CD14-positive monocyte (primary cell): ENCODE data around the gene MEX3D. TPM values are rescaled to one million over a fixed set of nuclear protein-coding genes. Genes with fewer than 3 reads are reported as not detected.

Source experiments
- DNase-seq, 3 donors: peaks; one replicate each; pipeline ENCODE4 v3.0.0-alpha.2; 2011 to 2022
- H2AFZ ChIP-seq: 2 replicates; pipeline ENCODE4 v1.6.0; 2012; ENCODE audit warnings: mild to moderate bottlenecking, low read depth, low read length, inconsistent platforms; ENCODE audit not compliant: insufficient read depth, poor library complexity, severe bottlenecking
- H3K27ac ChIP-seq, 2 donors: 1 replicate in 1 of 2; 2 replicates in 1 of 2; pipeline ENCODE4 v1.5.1; 2012 to 2013; ENCODE audit warnings: low read length in 2 of 2, control low read depth in 1 of 2, inconsistent platforms in 1 of 2, low read depth in 1 of 2, mild to moderate bottlenecking in 1 of 2
- H3K27me3 ChIP-seq, 2 donors: one replicate each; pipeline versions ENCODE4 v1.6.0 to v1.6.1; 2011 to 2013; ENCODE audit warnings: low read length in 2 of 2; ENCODE audit not compliant: control insufficient read depth in 2 of 2, insufficient read depth in 2 of 2
- H3K36me3 ChIP-seq, 2 donors: replicated peaks in 1 of 2; 1 replicate in 1 of 2; 2 replicates in 1 of 2; pipeline versions ENCODE4 v1.5.1 to v1.6.1; 2012 to 2013; ENCODE audit warnings: low read length in 2 of 2, control low read depth in 1 of 2, inconsistent platforms in 1 of 2, mild to moderate bottlenecking in 1 of 2; ENCODE audit not compliant: insufficient read depth in 2 of 2, control insufficient read depth in 1 of 2
- H3K4me1 ChIP-seq, 2 donors: 1 replicate in 1 of 2; 2 replicates in 1 of 2; pipeline versions ENCODE4 v1.5.1 to v1.6.1; 2012 to 2013; ENCODE audit warnings: low read length in 2 of 2, control low read depth in 1 of 2, inconsistent platforms in 1 of 2, mild to moderate bottlenecking in 1 of 2, moderate library complexity in 1 of 2; ENCODE audit not compliant: insufficient read depth in 2 of 2, control insufficient read depth in 1 of 2
- H3K4me2 ChIP-seq: replicated peaks from 2 replicates; pipeline ENCODE3; 2012; ENCODE audit warnings: low read length, moderate library complexity, mild to moderate bottlenecking; ENCODE audit not compliant: poor library complexity, severe bottlenecking; ENCODE audit errors: extremely low read depth
- H3K4me3 ChIP-seq, 3 experiments: fragments of 200-600 bp in 1 of 3; sonication (generic) in 1 of 3; replicated peaks in 1 of 3; 1 replicate in 2 of 3; 2 replicates in 1 of 3; pipeline ENCODE4 v1.5.1; 2011 to 2013; ENCODE audit warnings: low read length in 3 of 3, mild to moderate bottlenecking in 3 of 3, control low read depth in 2 of 3, low read depth in 2 of 3, inconsistent platforms in 1 of 3, moderate library complexity in 1 of 3
- H3K79me2 ChIP-seq: 2 replicates; pipeline ENCODE4 v1.6.0; 2012; ENCODE audit warnings: mild to moderate bottlenecking, control low read depth, inconsistent platforms, low read length, moderate library complexity; ENCODE audit not compliant: insufficient read depth
- H3K9ac ChIP-seq: 2 replicates; pipeline ENCODE4 v1.6.0; 2017; ENCODE audit warnings: low read length, mild to moderate bottlenecking; ENCODE audit not compliant: insufficient read depth, poor library complexity, severe bottlenecking
- H3K9me3 ChIP-seq, 2 donors: replicated peaks in 1 of 2; 1 replicate in 1 of 2; 2 replicates in 1 of 2; pipeline versions ENCODE4 v1.5.1 to v1.6.1; 2012 to 2013; ENCODE audit warnings: low read length in 2 of 2, control low read depth in 1 of 2; ENCODE audit not compliant: control insufficient read depth in 1 of 2, insufficient read depth in 1 of 2
- H4K20me1 ChIP-seq: 2 replicates; pipeline ENCODE4 v1.6.0; 2012; ENCODE audit warnings: mild to moderate bottlenecking, low read length, control low read depth, moderate library complexity; ENCODE audit not compliant: insufficient read depth
- H3K27ac Mint-ChIP-seq, 7 donors: one replicate each; pipeline ENCODE4 v1.8.0; 2020; ENCODE audit warnings: mild to moderate bottlenecking in 7 of 7, mixed read lengths in 7 of 7, moderate library complexity in 6 of 7, inconsistent platforms in 2 of 7
- H3K27me3 Mint-ChIP-seq, 3 donors: one replicate each; pipeline ENCODE4 v1.8.0; 2021 to 2022; ENCODE audit warnings: low read depth in 3 of 3, mild to moderate bottlenecking in 3 of 3, mixed read lengths in 3 of 3, moderate library complexity in 3 of 3, inconsistent platforms in 1 of 3
- H3K36me3 Mint-ChIP-seq, 2 donors: one replicate each; pipeline ENCODE4 v1.8.0; 2020; ENCODE audit warnings: mixed read lengths in 2 of 2, inconsistent platforms in 1 of 2, mild to moderate bottlenecking in 1 of 2
- H3K4me1 Mint-ChIP-seq: one replicate; pipeline ENCODE4 v1.8.0; 2020; ENCODE audit warnings: mild to moderate bottlenecking, mixed read lengths
- H3K4me3 Mint-ChIP-seq, 2 donors: one replicate each; pipeline ENCODE4 v1.8.0; 2020; ENCODE audit warnings: mild to moderate bottlenecking in 2 of 2, mixed read lengths in 2 of 2, moderate library complexity in 1 of 2
- H3K9me3 Mint-ChIP-seq, 7 donors: one replicate each; pipeline ENCODE4 v1.8.0; 2020 to 2022; ENCODE audit warnings: mixed read lengths in 7 of 7, mild to moderate bottlenecking in 6 of 7, moderate library complexity in 6 of 7, inconsistent platforms in 2 of 7
- WGBS: methylation state at CpG from one replicate; pipeline ENCODE4 v1.1.5; 2013; ENCODE audit warnings: missing lambda C conversion rate; ENCODE audit not compliant: insufficient coverage; 5-methylcytosine and 5-hydroxymethylcytosine counted together
- intact Hi-C, 2 donors: fragments of 100-400 bp; cut with micrococcal nuclease; formaldehyde crosslinking; loops; one replicate each; pipeline versions ENCODE4 v1.15.0 to v1.15.1; 2023
- polyA plus RNA-seq, 3 donors: library from polyadenylated mRNA; depleted of rRNA in 1 of 3; unstranded in 2 of 3; stranded (reverse) in 1 of 3; fragments of 300-500 nt in 2 of 3; fragments of >200 nt in 1 of 3; fragmentation: Illumina TruSeq in 2 of 3; gene quantifications; 1 replicate in 2 of 3; 2 replicates in 1 of 3; pipeline ENCODE4 v1.2.3, GENCODE V29; 2012 to 2021
- TF ChIP-seq, protein P1 (sequence below): fragments of 200-600 bp; IDR thresholded peaks from one replicate; pipeline ENCODE4 v1.8.0; 2022; ENCODE audit warnings: antibody characterized with exemption, mild to moderate bottlenecking

The MEX3D gene
- polyA plus RNA-seq, 3 donors, result 0.08 to 1.0 (median 0.10) TPM

DNA sequence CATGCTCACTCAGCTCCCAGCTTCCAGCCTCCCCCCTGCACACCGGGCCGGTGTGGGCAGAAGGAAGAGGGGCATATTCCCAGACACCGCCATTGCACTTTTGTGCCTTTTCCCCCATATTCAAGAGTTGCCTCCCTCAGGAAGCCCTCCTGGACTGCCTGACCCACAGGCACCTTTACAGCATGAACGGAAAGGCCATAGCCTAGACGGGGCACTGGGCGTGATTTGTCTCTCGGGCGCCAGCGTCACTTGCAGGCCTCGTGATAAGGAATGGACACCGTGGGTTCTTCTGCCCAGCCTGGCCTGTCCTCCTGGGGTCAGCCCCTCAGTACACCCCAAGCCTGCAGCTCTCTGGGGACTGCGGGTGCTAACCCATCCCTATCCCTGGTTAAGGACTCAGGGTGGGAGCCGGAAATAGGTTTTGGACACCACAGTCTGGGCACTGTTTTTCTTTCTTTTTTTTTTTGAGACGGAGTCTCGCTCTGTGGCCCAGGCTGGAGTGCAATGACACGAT lies 38.1 kb upstream of the MEX3D start:
- peak in 1 of 3 donors; percentile 19 for DNase-seq
- peak overlapping the region; percentile 100 for H3K4me2 ChIP-seq
- peak overlapping the region; percentile 83 for H2AFZ ChIP-seq
- Mint-ChIP-seq H3K4me3 (peak overlapping the region; percentile 96 to 99), H3K9me3 (no peaks in the 10 kb centered on the region), H3K27ac (peak overlapping the region; percentile 99 to 100 (median 100)), H3K4me1 (peaks cover 50% of the 10 kb centered on the region), H3K27me3 (peaks cover 3 to 15% (median 7%) of the 10 kb centered on the region in 3 donors), H3K36me3 (peaks cover 7 to 30% of the 10 kb centered on the region in 2 donors)
- peak overlapping the region; percentile 64 to 99 (median 99) for H3K4me3 ChIP-seq
- H3K4me1 ChIP-seq, result peaks cover 45 to 54% of the 10 kb centered on the region in 2 donors
- peaks cover 38% of the 10 kb centered on the region for H4K20me1 ChIP-seq
- peaks cover 41% of the 10 kb centered on the region for H3K79me2 ChIP-seq
- intact Hi-C loops, result loop anchor here (1.0 to 2.0 kb wide), 2 partner anchors 45 kb away; no protein-coding TSS in a partner anchor
- no peaks in the 10 kb centered on the region for H3K9me3 ChIP-seq
- peaks cover 0 to 6% of the 10 kb centered on the region in 2 donors for H3K27me3 ChIP-seq
- H3K9ac ChIP-seq, result peak overlapping the region; percentile 94
- TF ChIP-seq, protein P1, sequence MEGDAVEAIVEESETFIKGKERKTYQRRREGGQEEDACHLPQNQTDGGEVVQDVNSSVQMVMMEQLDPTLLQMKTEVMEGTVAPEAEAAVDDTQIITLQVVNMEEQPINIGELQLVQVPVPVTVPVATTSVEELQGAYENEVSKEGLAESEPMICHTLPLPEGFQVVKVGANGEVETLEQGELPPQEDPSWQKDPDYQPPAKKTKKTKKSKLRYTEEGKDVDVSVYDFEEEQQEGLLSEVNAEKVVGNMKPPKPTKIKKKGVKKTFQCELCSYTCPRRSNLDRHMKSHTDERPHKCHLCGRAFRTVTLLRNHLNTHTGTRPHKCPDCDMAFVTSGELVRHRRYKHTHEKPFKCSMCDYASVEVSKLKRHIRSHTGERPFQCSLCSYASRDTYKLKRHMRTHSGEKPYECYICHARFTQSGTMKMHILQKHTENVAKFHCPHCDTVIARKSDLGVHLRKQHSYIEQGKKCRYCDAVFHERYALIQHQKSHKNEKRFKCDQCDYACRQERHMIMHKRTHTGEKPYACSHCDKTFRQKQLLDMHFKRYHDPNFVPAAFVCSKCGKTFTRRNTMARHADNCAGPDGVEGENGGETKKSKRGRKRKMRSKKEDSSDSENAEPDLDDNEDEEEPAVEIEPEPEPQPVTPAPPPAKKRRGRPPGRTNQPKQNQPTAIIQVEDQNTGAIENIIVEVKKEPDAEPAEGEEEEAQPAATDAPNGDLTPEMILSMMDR, result no peak
- H3K27ac ChIP-seq, result peak overlapping the region; percentile 90
- WGBS, result 14% methylated on average over 9 of the region's 16 CpGs
- peaks cover under 1 to 20% of the 10 kb centered on the region in 2 donors for H3K36me3 ChIP-seq

DNA sequence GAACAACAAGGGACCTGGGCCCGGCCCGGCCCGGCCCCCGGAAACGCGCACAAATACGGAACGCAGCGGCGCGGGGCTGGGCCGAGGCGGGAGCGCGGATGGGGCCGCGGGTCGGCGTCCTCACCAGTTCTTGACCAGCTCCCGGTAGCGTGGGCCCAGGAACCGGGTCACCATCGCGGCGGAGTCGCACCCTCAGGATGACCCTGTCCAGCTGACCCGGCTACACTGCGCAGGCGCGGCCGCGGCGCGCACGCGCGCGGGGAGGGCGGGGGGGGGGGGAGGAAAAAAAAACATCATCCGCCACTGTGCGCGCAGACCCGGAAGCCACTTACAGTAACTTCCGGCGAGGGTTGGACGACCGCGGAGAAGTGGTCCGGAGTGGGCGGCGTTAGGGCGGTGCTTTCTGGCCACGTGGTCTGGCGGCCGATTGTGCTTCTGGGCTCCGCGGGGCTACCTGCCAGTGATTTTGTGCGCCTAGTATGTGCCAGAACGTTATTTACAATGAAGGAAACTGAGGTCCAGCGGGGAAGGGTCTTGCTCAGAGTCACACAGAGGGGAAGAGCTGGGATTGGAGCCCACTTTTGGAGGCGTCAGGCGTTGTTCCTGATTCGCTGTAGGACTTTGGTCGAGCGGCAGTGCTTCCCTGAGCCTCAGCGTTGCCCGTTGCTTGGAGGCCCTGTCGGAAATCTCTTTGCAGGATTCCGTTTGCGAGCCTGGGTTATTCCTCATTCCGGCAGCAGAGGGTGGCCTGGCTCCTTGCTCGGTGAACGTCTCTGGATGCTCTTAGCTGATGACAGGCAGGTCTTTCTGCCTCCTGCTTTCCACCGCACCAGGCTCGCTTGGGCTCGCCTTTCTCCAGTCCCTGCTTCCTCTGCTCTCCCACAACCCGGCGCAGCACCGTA lies 37.4 kb upstream of the MEX3D start, which contains the start of gene UQCR11:
TSS of gene UQCR11 (minus strand) at position 227 of the 902 bp plus-strand sequence. CDS start at position 174, 53 bp downstream.
- Mint-ChIP-seq H3K9me3 (no peaks in the 10 kb centered on the region), H3K27ac (peak within 1 kb of the TSS; percentile 99 to 100 (median 100)), H3K4me3 (peak within 1 kb of the TSS; percentile 96 to 99), H3K27me3 (peaks cover 3 to 15% (median 7%) of the 10 kb centered on the region in 3 donors), H3K4me1 (peaks cover 50% of the 10 kb centered on the region), H3K36me3 (peaks cover 4 to 25% of the 10 kb centered on the region in 2 donors)
- peaks cover 0 to 13% of the 10 kb centered on the region in 2 donors for H3K36me3 ChIP-seq
- TF ChIP-seq, protein P1, result peak; percentile 62
- peak within 1 kb of the TSS; percentile 91 for H2AFZ ChIP-seq
- peak within 1 kb of the TSS; percentile 100 for H3K4me2 ChIP-seq
- H3K27ac ChIP-seq, result peak within 1 kb of the TSS; percentile 90
- H3K4me3 ChIP-seq, result peak within 1 kb of the TSS; percentile 65 to 99 (median 99)
- H3K4me1 ChIP-seq, result peaks cover 45 to 54% of the 10 kb centered on the region in 2 donors
- H3K9me3 ChIP-seq, result no peaks in the 10 kb centered on the region
- H3K79me2 ChIP-seq, result peaks cover 48% of the 10 kb centered on the region
- H3K9ac ChIP-seq, result peak within 1 kb of the TSS; percentile 94
- H3K27me3 ChIP-seq, result peaks cover 0 to 6% of the 10 kb centered on the region in 2 donors
- WGBS, result under 1% methylated on average over 66 of the region's 79 CpGs
- DNase-seq, result peak; percentile 90 to 92 (median 92)
- intact Hi-C loops, result loop anchor here (1.0 to 2.0 kb wide), 2 partner anchors 45 to 46 kb away; no protein-coding TSS in a partner anchor
- peaks cover 45% of the 10 kb centered on the region for H4K20me1 ChIP-seq
